Breast epithelium (tissue), 4 donors: Measurements from ENCODE around the gene GARIN5A. TPM values are rescaled to one million over a fixed set of nuclear protein-coding genes. Genes with fewer than 3 reads are reported as not detected.

ENCODE experiments used
- DNase-seq, 2 donors: peaks; one replicate each; pipeline ENCODE4 v3.0.0-alpha.2; 2019; ENCODE audit warnings: low spot score in 2 of 2
- H3K27ac ChIP-seq, 2 donors: fragments of 200-600 bp; sonication (generic) in 1 of 2; one replicate each; pipeline ENCODE4 v1.5.1; 2016 to 2019; ENCODE audit warnings: mild to moderate bottlenecking in 1 of 2
- H3K27me3 ChIP-seq, 2 donors: fragments of 200-600 bp; sonication (generic) in 1 of 2; one replicate each; pipeline versions ENCODE4 v1.5.1 to v1.6.0; 2017 to 2019; ENCODE audit warnings: control low read depth in 1 of 2, mild to moderate bottlenecking in 1 of 2
- H3K36me3 ChIP-seq: fragments of 200-600 bp; one replicate; pipeline ENCODE4 v1.5.1; 2019
- H3K4me1 ChIP-seq, 2 donors: fragments of 200-600 bp; sonication (generic); one replicate each; pipeline ENCODE4 v1.5.1; 2016 to 2019; ENCODE audit warnings: control low read depth in 1 of 2
- H3K4me3 ChIP-seq, 3 donors: fragments of 200-600 bp; sonication (generic); 1 replicate in 2 of 3; 2 replicates in 1 of 3; pipeline ENCODE4 v1.5.1; 2016 to 2019; ENCODE audit warnings: mild to moderate bottlenecking in 3 of 3, moderate library complexity in 2 of 3
- H3K9me3 ChIP-seq, 2 donors: fragments of 200-600 bp; sonication (generic) in 1 of 2; one replicate each; pipeline ENCODE4 v1.5.1; 2016 to 2019; ENCODE audit warnings: control low read depth in 1 of 2
- POLR2A ChIP-seq: fragments of 450-650 bp; IDR thresholded peaks from one replicate; pipeline ENCODE4 v1.6.1; 2016; ENCODE audit warnings: antibody characterized with exemption, mild to moderate bottlenecking, moderate library complexity
- POLR2AphosphoS5 ChIP-seq, 3 donors: sonication (generic); formaldehyde crosslinking; IDR thresholded peaks; one replicate each; pipeline ENCODE4 v1.6.1; 2017; ENCODE audit warnings: antibody characterized with exemption in 3 of 3
- intact Hi-C: fragments of 100-400 bp; cut with DNase I; formaldehyde crosslinking; loops from one replicate; pipeline ENCODE4 v1.15.1; 2023; ENCODE audit warnings: low total_unique reads
- total RNA-seq, 3 donors: library from RNA; depleted of rRNA; stranded (reverse); fragments of >200 nt; gene quantifications; one replicate each; pipeline ENCODE4 v1.1.0, GENCODE V29; 2016
- TF ChIP-seq, protein P1 (sequence below), 3 donors: fragments of 450-650 bp; IDR thresholded peaks; one replicate each; pipeline ENCODE4 v1.5.1; 2016 to 2017; ENCODE audit warnings: antibody characterized with exemption in 3 of 3, mild to moderate bottlenecking in 3 of 3, moderate library complexity in 3 of 3

GARIN5A gene
- total RNA-seq, 3 donors from 2014 or later = 0.98 to 1.3 (median 1.1) TPM

DNA sequence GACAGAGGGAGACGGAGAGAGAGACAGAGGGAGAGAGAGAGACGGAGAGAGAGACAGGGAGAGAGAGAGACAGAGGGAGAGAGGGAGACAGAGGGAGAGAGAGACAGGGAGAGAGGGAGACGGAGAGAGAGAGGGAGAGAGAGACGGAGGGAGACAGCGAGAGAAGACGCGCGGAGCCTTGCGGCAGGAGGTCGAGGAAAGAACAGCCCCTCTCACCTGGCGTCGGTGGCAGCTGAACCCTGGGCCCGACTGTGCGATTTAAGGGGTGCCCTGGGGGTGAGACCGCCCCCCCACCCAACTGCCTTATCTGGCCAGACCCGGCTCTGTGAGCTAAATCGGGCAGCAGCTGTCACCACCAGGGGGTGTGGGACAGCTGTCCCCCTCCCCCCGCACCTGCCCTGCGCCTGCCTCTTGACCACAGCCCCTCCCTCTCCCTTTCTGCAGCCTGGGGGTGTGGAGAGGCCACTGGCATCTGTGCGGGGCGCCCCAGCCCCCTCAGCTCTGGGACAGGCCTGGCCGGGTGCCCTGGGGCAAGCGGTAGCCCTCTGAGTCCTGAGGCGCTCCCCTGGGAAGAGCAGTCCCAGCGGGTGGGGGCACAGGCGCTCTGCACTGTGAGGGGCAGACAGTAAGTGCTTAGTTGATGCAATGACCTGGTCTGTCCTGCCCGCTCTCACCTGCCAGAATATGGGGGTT is 23.6 kb upstream of the GARIN5A start:
- Histone ChIP-seq H3K9me3 (no peaks in the 10 kb centered on the region), H3K27me3 (no peaks in the 10 kb centered on the region), H3K27ac (no peak overlapping the region), H3K4me3 (no peak overlapping the region), H3K4me1 (no peaks in the 10 kb centered on the region), H3K36me3 (no peaks in the 10 kb centered on the region)
- TF ChIP-seq POLR2AphosphoS5 (IDR thresholded peaks at IDR 0.05) (no peak), POLR2A (no peak)
- TF ChIP-seq, protein P1, sequence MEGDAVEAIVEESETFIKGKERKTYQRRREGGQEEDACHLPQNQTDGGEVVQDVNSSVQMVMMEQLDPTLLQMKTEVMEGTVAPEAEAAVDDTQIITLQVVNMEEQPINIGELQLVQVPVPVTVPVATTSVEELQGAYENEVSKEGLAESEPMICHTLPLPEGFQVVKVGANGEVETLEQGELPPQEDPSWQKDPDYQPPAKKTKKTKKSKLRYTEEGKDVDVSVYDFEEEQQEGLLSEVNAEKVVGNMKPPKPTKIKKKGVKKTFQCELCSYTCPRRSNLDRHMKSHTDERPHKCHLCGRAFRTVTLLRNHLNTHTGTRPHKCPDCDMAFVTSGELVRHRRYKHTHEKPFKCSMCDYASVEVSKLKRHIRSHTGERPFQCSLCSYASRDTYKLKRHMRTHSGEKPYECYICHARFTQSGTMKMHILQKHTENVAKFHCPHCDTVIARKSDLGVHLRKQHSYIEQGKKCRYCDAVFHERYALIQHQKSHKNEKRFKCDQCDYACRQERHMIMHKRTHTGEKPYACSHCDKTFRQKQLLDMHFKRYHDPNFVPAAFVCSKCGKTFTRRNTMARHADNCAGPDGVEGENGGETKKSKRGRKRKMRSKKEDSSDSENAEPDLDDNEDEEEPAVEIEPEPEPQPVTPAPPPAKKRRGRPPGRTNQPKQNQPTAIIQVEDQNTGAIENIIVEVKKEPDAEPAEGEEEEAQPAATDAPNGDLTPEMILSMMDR (IDR thresholded peaks at IDR 0.05) = no peak
- DNase-seq = no peak
- intact Hi-C loops = no loop called here

DNA sequence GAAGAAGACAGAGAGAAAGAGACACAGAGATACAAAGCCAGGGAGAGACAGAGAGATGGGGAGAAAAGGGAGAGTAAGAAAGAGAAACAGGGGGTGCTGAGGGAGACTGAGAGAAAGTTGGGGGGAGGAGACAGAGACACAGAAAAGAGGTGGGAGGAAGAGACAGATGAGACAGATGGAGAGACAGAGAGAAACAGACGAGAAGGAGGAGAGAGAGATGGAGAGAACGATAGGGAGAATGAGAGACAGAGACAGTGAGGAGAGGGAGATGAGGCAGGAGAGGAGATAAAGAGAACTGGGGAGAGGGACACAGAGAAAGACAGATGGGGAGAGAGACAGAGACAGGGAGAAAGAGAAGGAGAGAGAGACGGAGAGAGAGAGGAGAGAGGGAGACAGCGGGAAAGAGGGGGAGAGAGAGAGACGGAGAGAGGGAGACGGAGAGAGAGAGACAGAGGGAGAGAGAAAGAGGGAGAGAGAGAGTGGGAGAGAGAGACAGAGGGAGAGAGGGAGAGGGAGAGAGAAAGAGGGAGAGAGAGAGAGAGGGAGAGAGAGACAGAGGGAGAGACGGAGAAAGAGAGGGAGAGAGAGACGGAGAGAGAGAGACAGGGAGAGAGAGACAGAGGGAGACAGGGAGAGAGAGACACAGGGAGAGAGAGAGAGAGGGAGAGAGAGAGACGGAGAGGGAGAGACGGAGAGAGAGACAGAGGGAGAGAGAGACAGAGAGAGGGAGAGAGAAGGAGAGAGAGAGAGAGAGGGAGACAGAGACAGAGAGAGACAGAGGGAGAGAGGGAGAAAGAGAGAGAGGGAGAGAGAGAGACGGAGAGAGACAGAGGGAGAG is 21.8 kb upstream of the GARIN5A start:
- no peak for DNase-seq
- no peaks in the 10 kb centered on the region for H3K36me3 ChIP-seq
- H3K27ac ChIP-seq = no peak overlapping the region
- no peaks in the 10 kb centered on the region for H3K27me3 ChIP-seq
- H3K4me3 ChIP-seq = no peak overlapping the region
- intact Hi-C loops = no loop called here
- TF ChIP-seq, protein P1 (IDR thresholded peaks at IDR 0.05) = no peak
- TF ChIP-seq POLR2A (no peak), POLR2AphosphoS5 (IDR thresholded peaks at IDR 0.05) (no peak)
- H3K4me1 ChIP-seq = no peaks in the 10 kb centered on the region
- H3K9me3 ChIP-seq = no peaks in the 10 kb centered on the region

- intact Hi-C loops = no loop called here
- Histone ChIP-seq H3K27ac (no peak overlapping the region), H3K9me3 (no peaks in the 10 kb centered on the region), H3K36me3 (no peaks in the 10 kb centered on the region), H3K4me3 (no peak overlapping the region), H3K4me1 (no peaks in the 10 kb centered on the region), H3K27me3 (no peaks in the 10 kb centered on the region)
- DNase-seq = no peak
- TF ChIP-seq POLR2A (no peak), POLR2AphosphoS5 (IDR thresholded peaks at IDR 0.05) (no peak)
- TF ChIP-seq, protein P1 (IDR thresholded peaks at IDR 0.05) = no peak
Measured at GRCh38 chr19:50497022-50497405, 20.4 kb upstream of the GARIN5A start.

DNA sequence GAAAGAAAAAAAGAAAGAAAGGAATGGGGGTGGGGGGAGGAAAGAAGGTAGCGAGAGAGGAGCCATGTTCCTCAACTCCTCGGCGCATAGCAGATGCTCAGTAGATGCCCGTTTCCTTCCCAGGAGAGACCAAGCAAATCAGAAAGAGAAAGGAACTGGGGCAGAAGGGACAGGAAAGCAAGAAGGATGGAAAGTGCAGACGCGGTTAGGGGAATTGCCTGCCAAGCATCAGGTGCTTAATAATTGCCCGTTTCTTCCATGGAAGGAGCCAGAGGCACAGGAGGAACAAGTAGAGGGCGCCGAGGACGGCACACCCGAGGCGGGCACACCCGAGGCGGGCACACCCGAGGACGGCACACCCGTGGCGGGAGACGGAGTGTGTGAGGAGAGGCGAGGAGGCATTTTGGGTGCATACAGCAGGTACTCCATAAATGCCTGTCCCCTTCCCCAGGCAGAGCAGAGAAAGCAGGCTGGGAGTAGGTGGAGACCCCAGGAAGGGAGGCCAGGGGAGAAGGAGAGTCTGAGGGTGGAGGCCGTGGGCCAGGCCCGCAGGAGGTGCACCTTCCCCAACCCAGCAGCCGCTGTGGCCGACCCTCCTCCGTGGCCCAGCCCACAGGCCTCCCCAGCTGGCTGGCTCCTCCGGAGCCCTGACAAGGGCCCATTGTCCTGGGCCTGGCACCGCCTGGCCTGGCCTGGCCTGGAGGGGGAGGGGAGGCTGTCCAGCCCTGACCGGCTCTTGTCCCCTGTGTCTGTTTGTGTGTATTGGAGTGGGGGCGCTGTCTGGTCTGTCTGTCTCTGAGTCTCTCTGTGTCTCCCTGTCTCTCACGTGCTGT is 19.8 kb upstream of the GARIN5A start:
- Histone ChIP-seq H3K9me3 (no peaks in the 10 kb centered on the region), H3K4me3 (no peak overlapping the region), H3K4me1 (no peaks in the 10 kb centered on the region), H3K27me3 (no peaks in the 10 kb centered on the region), H3K36me3 (no peaks in the 10 kb centered on the region), H3K27ac (no peak overlapping the region)
- no peak for TF ChIP-seq POLR2AphosphoS5 (IDR thresholded peaks at IDR 0.05)
- TF ChIP-seq, protein P1 (IDR thresholded peaks at IDR 0.05) = no peak
- no peak for TF ChIP-seq POLR2A
- intact Hi-C loops = no loop called here
- DNase-seq = no peak
